Peyer's patch (tissue), 4 donors: ENCODE results near the gene ADAM15.

Source experiments
- POLR2A ChIP-seq, 2 donors: fragments of 450-650 bp; IDR thresholded peaks; one replicate each; pipeline ENCODE4 v1.5.1; 2017; ENCODE audit warnings: antibody characterized with exemption in 2 of 2, mild to moderate bottlenecking in 2 of 2, moderate library complexity in 2 of 2
- TF ChIP-seq, protein P1 (sequence below), 6 experiments: fragments of 450-650 bp in 4 of 6; fragments of 200-600 bp in 2 of 6; sonication (generic) in 1 of 6; IDR thresholded peaks; one replicate each; pipeline ENCODE4 v1.5.1; 2017 to 2019; ENCODE audit warnings: antibody characterized with exemption in 6 of 6, mild to moderate bottlenecking in 3 of 6, moderate library complexity in 1 of 6

DNA sequence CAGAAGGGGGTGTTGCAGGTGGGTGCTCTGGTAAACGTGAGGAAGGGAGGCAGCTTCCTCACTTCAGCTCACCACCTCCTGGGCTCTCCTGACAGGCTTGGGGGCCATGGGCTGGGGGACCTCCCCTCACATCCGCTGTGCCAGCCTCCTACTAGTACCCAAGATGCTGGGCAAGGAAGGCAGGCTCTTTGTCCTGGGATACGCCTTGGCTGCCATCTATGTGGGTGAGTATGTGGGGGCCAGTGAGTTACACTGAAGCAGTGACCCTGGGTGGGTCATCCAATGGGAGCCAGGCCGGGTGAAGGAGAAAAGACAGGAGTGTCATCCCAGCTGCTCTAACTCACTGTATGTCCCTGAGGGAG lies 11.8 kb upstream of the ADAM15 start:
- TF ChIP-seq POLR2A (IDR thresholded peaks at IDR 0.05): no peak
- TF ChIP-seq, protein P1, sequence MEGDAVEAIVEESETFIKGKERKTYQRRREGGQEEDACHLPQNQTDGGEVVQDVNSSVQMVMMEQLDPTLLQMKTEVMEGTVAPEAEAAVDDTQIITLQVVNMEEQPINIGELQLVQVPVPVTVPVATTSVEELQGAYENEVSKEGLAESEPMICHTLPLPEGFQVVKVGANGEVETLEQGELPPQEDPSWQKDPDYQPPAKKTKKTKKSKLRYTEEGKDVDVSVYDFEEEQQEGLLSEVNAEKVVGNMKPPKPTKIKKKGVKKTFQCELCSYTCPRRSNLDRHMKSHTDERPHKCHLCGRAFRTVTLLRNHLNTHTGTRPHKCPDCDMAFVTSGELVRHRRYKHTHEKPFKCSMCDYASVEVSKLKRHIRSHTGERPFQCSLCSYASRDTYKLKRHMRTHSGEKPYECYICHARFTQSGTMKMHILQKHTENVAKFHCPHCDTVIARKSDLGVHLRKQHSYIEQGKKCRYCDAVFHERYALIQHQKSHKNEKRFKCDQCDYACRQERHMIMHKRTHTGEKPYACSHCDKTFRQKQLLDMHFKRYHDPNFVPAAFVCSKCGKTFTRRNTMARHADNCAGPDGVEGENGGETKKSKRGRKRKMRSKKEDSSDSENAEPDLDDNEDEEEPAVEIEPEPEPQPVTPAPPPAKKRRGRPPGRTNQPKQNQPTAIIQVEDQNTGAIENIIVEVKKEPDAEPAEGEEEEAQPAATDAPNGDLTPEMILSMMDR (IDR thresholded peaks at IDR 0.05): no peak
